HG02610 (cell line): Measurements from ENCODE around the gene AHNAK2.

Source experiments
- ATAC-seq: cut with Tn5 transposase; IDR thresholded peaks from one replicate; pipeline ENCODE4 v1.9.1; 2021; ENCODE audit warnings: mild to moderate bottlenecking, moderate library complexity; ENCODE audit not compliant: unreplicated experiment

AHNAK2 gene

GRCh38 chr14:104973385-104974145, 4.6 kb downstream of the AHNAK2 start:
- no peak for ATAC-seq

- ATAC-seq, result no peak
These were observed 5.1 kb downstream of the AHNAK2 start for GRCh38 chr14:104973135-104973384.

DNA sequence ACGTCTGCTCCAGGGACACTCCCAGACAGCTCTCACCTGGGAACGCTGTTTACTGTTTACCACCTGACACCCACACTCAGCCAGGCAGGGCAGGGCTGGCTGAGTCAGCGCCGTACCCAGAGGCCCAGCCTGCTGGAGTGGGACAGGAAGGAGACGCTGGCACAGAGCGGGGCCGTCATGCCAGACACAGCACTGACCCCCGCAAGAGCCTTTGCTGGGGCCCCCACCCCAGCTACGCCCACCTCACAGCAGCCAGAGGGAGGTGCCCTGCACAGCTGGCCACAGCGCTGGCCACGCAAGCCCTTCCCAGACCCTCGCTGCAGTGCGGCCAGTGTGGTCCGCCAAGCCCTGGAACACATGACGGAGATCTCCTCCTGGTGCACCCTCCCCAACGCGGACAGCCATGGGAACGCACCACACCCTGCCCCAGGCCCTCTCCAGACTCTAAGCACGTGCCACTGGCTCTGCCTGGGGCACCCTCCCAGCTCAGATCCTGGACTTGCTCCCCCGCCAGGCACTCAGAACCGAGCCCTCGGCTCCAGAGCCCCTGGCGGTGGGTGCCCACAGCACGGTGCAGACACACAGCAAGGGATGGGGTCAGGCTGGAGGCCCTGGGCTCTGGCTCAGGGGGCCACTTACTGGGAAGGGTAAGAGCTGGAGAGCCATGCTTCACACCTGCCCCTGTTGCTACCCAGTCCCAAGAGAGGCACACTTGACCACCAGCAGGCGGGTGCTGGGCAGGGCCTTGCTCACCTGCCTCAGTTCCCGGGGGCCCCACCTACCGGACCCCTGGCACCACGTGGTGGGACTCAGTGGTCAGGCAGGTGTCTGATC, 5.7 kb downstream of the AHNAK2 start:
- no peak for ATAC-seq

DNA sequence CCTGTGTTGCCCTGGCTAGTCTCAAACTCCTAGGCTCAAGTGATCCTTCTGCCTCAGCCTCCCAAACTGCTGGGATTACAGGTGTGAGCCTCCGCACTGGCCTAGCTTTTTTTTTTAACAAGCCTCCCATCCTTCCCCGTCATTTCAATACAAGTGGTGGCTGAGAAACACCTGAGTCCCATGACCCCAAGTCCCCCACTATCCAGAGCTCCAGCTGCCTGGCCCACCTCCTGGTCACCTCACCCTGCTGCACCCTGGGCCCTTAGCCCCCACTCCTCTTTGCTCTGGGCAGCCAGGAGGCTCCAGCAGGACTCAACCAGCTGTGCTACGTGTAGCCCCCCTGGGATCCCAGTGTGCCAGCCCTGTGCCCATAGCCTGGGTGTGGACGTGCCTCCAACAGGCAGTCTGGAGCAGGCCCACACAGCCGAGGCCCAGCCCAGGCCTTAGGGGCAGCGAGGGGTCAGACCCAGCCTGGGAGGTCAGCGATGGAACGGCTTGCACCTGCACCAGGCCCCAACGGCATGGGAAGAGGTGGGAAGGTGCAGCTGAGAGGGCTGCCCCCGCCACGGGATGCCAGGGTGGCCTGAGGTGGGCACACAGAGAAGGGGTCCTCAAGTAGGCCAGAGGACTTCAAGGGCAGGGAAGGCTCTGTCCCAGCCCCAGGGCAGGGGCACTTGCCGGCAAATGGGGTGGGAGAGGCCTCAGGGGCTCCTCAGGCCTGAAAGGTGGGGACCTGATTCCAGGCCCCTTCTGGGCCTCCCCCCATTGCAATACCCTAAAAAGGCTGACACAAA, 6.5 kb downstream of the AHNAK2 start:
- no peak for ATAC-seq

GRCh38 chr14:104970231-104971068, 7.7 kb downstream of the AHNAK2 start:
- ATAC-seq, result no peak

DNA sequence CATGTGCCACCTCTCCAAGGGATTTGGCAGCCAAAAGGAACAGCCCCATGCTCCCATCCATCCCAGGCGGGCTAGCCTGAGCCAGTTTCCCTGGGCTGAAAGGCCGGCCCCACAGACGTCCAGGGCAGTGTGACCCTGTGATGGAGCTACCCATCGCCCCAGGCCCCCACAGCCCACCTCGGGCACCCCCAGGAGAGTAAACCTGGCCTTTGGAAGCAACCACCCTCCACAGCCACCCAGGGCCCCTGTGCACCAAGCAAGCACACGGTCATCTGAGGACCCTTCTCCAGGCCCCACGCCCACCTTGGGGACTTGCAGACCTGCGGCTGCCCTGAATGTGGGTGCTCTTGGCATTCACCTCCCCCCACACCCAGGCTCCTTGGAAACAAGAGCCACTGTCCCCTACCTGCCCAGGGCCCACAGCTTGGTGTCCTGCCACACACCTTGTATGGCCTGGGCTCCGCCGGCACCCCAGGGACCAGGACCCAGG, 8.4 kb downstream of the AHNAK2 start:
- no peak for ATAC-seq

DNA sequence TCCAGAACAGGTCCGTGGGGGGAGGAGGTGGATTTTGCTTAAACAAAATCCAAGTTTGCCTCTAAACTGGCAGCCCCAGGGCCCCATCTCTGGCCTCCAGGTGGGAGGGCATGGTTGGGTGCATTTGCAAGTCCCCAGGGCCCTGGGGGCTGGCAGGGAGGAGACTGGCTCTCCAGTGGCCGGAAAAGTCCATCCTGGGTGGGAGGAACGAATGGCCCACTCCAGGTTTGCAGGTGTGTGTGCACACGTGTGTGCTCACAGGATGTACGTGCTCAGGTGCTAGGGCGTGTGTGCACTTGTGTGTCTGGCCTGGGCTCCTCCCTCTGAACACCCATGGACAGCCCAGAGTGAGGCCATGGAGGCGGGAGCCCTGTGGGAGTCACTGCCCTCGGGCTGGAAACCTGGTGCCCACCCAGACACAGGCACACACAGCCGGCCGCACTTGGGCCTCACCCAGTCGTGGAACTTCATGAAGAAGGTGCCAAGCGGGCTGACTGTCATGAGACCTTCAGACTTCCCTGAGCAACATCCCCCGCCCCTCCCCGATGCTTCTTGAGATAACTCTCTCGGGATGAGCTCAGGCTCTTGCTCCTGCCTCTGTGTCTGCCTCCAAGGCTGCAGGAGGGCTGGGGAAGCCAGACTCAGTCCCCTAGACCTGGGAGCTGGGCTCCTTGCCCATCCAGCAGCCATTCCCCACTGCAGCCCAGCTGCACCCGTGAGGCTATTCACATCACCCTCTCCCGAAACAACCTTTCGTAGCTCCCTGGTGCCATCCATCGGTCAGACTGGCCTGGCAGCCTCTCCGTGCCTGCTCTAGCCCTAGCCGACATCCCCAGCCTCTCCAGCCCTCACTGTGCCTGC, 9.4 kb downstream of the AHNAK2 start:
- ATAC-seq, result no peak

- ATAC-seq, result no peak
These were observed 10.0 kb downstream of the AHNAK2 start for GRCh38 chr14:104968153-104968527.

DNA sequence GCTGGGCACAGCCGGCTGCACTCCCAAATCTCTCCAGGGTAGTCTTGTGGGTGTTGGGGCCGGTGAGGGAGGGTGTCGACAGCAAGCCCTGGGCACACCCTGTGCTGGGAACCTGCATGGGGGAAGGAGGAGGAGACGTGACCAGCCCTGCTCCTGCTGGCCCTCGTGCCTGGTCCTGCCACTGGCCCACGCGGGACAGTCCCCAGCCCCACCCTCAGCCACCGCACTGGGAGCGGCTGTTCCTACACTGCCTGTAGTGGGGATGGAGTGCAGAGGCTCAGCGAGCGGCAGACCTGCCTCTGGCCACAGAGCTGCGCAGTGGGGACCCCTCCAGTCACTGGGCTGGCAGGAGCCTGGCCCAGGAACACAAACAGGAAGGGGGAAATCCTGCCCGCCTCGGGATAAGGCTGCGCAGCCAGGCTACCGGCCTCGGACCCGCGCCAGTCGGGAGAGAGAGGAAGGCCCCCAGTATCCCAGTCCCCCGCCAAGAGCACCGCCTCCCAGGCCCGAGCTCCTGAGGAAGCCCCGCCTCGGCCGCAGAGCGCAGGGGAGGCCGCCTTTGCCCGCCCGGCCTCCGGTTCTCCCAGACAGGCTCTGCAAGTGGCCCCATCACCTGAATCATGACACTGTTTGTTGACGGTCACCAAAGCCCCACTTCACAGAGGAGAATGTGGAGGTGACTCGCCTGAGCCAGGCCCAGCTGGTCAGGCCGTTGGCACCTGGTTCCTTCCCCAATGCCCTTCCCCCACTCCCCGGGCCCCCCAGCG, 10.6 kb downstream of the AHNAK2 start:
- no peak for ATAC-seq

DNA sequence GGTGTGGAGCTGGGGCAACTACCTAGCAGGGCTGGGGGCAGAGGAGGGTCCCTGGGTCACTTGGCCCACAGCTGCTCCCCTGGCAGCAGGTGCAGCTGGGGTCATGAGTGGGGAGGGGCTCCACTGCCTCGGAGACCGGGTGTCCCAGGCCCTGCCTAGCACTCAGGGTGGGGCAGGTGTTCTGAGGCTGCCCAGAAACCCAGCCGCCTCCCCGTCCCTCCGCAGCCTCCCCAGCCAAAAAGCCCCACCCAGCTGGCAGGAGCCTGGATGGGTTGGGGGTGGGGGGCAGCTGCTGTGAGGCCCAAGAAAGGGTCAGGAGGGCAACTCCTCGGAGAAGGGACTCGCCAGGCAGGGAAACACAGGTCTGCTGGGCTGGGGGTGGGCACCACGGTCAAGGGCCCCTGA, 11.2 kb downstream of the AHNAK2 start:
- no peak for ATAC-seq

DNA sequence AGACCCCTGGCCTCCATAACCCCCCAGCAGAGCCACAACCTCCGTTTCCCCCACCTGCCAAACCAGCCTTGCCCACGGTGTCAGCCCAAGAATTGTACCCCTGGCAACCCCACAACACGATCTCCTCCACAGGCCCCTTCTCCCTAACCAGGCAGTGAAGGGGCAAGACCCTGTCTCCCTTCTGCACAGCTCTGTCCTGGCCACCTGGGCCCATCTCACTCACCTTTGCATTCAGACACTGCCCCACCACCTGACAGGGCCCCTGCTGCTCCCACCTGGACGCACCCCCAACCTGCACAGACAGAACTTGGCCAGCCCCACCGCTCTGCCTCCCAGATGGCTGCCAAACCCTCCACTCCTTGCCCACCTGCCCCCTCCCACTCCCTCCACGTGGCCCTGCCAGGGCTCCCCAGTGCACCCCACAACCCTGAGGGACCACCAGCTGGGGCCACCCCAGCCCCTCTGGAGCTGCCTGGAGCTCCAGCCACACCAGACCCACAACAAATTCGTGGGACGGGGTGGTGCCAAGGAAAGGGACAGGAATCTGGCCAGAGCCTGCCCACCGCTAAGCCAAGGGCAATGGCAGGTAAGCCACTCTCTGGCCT, 11.8 kb downstream of the AHNAK2 start:
- no peak for ATAC-seq

DNA sequence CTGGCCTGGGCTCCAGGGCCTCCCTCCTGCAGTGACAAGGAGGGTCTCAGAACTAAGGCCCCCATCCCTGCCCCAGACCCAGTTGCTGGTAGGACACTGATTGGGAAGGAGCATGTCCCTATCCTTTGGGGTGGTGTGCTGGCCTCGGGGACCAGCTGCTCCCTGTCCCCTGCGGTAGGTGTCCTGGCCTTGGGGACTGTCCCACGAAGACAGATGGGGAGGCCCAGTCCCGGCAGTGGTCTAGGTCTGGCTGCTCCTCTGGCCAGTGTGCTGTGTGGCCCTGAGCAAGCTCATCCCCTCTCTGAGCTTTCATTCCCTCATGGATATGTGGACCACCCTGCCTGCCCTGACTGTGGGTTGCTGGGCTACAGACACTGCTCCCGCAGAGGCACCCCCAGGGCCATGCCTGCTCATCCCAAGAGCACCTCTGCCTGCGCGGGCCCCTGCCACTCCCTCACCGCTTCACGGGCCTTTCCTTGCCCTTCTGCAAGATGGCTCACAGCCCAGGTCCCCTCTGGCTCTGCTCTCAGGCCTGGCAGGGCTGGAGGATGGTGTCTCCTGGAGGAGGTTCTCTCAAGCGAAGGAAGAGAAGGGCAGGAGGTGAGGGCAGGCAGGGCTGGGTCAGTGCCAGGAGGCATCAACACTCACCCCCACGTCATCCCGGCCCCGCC, 12.5 kb downstream of the AHNAK2 start:
- no peak for ATAC-seq

DNA sequence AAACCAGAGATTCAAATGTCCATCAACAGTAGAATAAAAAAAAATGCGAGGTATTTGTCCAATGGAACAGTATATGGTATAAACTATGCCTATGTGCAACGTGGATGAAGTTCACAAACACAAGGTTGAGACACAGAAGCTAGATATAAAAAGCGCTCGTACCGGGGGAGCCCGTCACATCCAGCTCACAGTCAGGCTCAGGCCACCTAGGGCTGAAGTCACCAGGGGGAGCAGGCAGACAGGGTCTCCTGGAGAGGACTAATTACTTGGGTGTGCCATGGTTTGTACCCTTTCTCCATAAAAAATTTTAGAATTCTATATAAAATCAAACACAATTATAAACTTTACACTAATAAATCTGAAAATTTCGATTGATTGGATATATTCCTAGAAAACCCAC, 13.6 kb downstream of the AHNAK2 start:
- ATAC-seq, result no peak

DNA sequence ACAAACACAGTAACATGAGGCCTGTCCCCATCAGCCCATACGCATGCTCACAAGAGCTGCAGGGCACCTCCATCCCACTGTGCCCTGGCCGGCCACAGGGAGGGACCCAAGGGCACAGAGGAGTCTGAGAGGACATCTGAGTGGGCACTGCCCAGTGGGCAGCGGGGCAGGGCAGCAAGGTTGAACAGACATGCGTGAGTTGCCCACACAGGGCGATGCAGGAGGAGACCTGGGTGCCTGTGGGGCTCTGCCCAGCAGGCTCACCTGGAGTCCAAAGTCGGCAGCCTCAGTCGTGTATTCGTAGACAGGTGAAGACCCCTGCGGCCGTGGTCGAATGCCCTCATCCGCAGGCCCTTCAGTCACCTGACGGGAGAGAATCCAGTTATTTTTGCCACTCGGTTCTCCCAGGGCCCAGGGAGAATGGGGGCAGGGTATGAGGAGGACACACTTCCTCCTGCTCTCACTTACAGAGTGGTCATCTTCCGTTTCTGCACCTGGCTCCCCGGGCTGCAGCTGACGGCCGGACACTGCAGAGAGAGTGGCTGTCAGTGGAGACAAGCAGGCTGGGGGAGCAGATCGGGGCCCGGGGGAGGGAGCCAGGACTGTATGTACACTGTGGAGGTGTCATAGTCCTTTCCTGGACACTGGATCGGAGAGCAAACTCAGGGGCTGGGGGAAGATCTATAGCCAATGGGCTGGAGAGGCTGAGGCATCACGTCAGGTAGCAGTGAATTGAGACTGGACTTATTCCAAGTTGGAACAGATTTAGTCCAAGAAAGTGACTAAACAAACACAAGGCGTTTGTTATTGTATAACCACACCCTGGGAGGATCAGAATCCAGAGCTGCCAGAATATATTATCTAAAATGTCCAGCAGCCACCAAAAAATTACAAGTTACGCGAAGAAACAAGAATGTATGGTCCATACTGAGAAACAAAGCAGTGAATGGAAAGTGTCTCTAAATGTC, 20.7 kb downstream of the AHNAK2 start:
- no peak for ATAC-seq

GRCh38 chr14:104956290-104956890, 21.8 kb downstream of the AHNAK2 start:
- no peak for ATAC-seq

GRCh38 chr14:104955396-104955770, 22.8 kb downstream of the AHNAK2 start:
- no peak for ATAC-seq
